ENCODE data around the gene POU6F2.

- TF ChIP-seq CTCF (IDR thresholded peaks at IDR 0.05): no peak
- TF ChIP-seq ZFX (IDR thresholded peaks at IDR 0.05; ENCODE audit: borderline replicate concordance): no peak
These were observed 113.4 kb downstream of the POU6F2 start for GRCh38 chr7:39091145-39091544.

All from 22Rv1 (cell line).